NCI-H510A treated with DMSO at 0.1 percent for 48 hours (cell line): ENCODE results near the gene DNTT.

Experiments used
- DNase-seq: peaks from one replicate; lab custom pipeline; 2025; lab: John Stamatoyannopoulos, UW

The DNTT gene

GRCh38 chr10:96377816-96378294, 73.6 kb downstream of the DNTT start:
- DNase-seq: no peak

- DNase-seq: no peak
These were observed 74.5 kb downstream of the DNTT start for GRCh38 chr10:96378741-96379140.

GRCh38 chr10:96379758-96380157, 75.5 kb downstream of the DNTT start:
- DNase-seq: no peak

GRCh38 chr10:96380821-96381220, 76.6 kb downstream of the DNTT start:
- DNase-seq: no peak

- DNase-seq: no peak
These were observed 80.3 kb downstream of the DNTT start for GRCh38 chr10:96384506-96384905.

- no peak for DNase-seq
These were observed 82.9 kb downstream of the DNTT start for GRCh38 chr10:96387161-96387560.

- no peak for DNase-seq
These were observed 83.4 kb downstream of the DNTT start for GRCh38 chr10:96387601-96388000.
